ENCODE measurements around the gene SKI.
"Not testable (repeated sequence)": the region's sequence is repeated elsewhere in the genome, so short reads cannot be mapped to it uniquely, and the experiment has no call there.

Gene SKI

DNA sequence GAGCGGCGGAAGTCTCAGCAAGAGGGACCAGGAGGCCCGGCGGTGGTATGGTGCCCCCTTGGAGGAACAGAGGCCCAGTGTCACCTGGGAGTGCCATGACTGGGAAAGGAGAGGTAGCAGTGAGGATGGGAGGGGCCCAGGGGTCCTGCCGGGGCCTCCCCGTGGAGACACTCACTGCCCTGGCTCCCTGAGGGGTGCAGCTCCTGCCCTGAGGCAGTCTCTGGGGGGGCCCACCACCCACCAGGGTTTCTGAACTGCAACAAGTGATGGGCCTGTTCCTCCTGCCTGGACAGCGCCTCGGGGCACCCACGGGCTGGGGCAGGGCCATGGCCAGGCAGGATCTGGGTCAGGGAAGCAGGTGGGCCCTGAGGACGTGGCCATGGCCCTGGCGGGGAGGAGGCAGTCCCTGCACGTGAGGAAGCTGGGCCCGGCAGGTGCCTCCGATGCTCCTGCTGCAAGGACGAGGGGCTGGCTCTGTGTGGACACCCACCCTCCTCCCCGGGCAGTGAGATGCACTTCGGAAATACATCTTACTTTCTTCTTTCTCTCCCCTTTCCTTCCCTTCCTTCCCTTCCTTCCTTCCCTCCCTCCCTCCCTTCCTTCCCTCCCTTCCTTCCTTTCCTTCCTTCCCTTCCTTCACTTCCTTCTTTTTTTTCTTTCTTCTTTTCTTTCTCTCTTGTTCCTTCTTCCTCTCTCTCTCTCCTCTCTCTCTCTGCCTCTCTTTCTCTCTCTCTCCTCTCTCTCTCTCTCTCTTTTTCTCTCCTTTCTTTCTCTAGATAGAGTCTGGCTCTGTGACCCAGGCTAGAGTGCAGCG is 96.6 kb downstream of the SKI start:
- Histone ChIP-seq H3K27ac (ENCODE audit: insufficient read depth in 1 of 2, low read depth in 1 of 2, low read length in 2 of 2, poor library complexity in 1 of 2, severe bottlenecking in 2 of 2) (no peak overlapping the region), H3K9me3 (ENCODE audit: control extremely low read depth in 1 of 5, control insufficient read depth in 4 of 5, insufficient read depth in 2 of 5, low read depth in 1 of 5, low read length in 4 of 5) (peaks cover 0 to 10% (median 0%) of the 10 kb centered on the region in 5 experiments), H3K4me1 (ENCODE audit: control extremely low read depth in 1 of 4, control insufficient read depth in 4 of 4, insufficient read depth in 4 of 4, low read length in 3 of 4) (peaks cover 0 to 18% (median 8%) of the 10 kb centered on the region in 4 experiments), H3K27me3 (replicated peaks in 2 of 5; ENCODE audit: control insufficient read depth in 4 of 5, insufficient read depth in 5 of 5, low read length in 4 of 5) (peaks cover 0 to 6% (median 0%) of the 10 kb centered on the region in 5 experiments), H3K4me3 (ENCODE audit: control insufficient read depth in 1 of 7, extremely low read depth in 1 of 7, insufficient read depth in 4 of 7, low read depth in 2 of 7, low read length in 6 of 7) (no peak overlapping the region), H3K36me3 (ENCODE audit: control insufficient read depth in 4 of 4, insufficient read depth in 4 of 4, low read length in 3 of 4) (no peaks in the 10 kb centered on the region)
- no peak for DNase-seq
- 95% methylated on average over 15 of the region's 18 CpGs for WGBS (ENCODE audit: insufficient coverage)
- CTCF ChIA-PET: no interaction called here
- POLR2A ChIA-PET: interaction anchor here (1.0 kb wide), 1 partner anchor 69 kb away, joined by 3 read pairs; no protein-coding TSS in a partner anchor

DNA sequence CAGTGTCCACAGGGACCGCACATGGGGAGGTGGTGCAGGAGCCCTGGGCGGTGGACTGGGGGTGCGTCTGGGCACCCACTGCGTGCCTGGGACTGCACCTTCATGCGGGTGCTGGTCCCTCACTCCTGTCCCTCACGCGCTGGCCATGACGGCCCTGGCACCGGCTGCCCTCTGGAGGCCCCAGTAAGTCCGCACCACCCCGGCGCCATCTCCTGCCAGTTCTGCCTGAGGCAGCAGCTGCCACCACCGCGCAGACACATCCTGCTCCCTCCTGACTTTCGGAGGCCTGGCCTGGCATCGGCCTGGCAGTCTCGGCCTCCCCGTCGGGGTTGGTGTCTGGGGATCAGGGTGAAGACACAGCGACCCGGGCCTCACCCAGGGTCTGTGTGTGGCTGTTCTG is 98.4 kb downstream of the SKI start:
- 92% methylated on average over 21 of the region's 21 CpGs for WGBS (ENCODE audit: insufficient coverage)
- Histone ChIP-seq H3K27ac (ENCODE audit: insufficient read depth in 1 of 2, low read depth in 1 of 2, low read length in 2 of 2, poor library complexity in 1 of 2, severe bottlenecking in 2 of 2) (no peak overlapping the region), H3K4me1 (ENCODE audit: control extremely low read depth in 1 of 4, control insufficient read depth in 4 of 4, insufficient read depth in 4 of 4, low read length in 3 of 4) (peaks cover 0 to 14% (median 5%) of the 10 kb centered on the region in 4 experiments), H3K4me3 (ENCODE audit: control insufficient read depth in 1 of 7, extremely low read depth in 1 of 7, insufficient read depth in 4 of 7, low read depth in 2 of 7, low read length in 6 of 7) (no peak overlapping the region), H3K27me3 (replicated peaks in 2 of 5; ENCODE audit: control insufficient read depth in 4 of 5, insufficient read depth in 5 of 5, low read length in 4 of 5) (peaks cover 0 to 6% (median 0%) of the 10 kb centered on the region in 5 experiments), H3K9me3 (ENCODE audit: control extremely low read depth in 1 of 5, control insufficient read depth in 4 of 5, insufficient read depth in 2 of 5, low read depth in 1 of 5, low read length in 4 of 5) (peaks cover 0 to 10% (median 0%) of the 10 kb centered on the region in 5 experiments), H3K36me3 (ENCODE audit: control insufficient read depth in 4 of 4, insufficient read depth in 4 of 4, low read length in 3 of 4) (no peaks in the 10 kb centered on the region)
- POLR2A ChIA-PET: no interaction called here
- no peak for DNase-seq
- CTCF ChIA-PET: no interaction called here

DNA sequence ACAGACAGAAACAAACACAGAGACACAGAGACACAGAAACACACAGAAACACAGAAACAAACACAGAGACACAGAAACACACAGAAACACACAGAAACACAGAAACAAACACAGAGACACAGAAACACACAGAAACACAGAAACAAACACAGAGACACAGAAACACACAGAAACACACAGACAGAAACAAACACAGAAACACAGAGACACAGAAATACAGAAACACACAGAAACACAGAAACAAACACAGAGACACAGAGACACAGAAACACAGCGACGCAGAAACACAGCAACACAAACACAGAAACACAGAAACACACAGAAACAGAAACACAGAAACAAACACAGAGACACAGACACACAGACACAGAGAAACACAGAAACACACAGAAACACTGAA is 99.0 kb downstream of the SKI start:
- POLR2A ChIA-PET; H3K27ac ChIP-seq (ENCODE audit: insufficient read depth in 1 of 2, low read depth in 1 of 2, low read length in 2 of 2, poor library complexity in 1 of 2, severe bottlenecking in 2 of 2); H3K4me3 ChIP-seq (ENCODE audit: control insufficient read depth in 1 of 7, extremely low read depth in 1 of 7, insufficient read depth in 4 of 7, low read depth in 2 of 7, low read length in 6 of 7); H3K36me3 ChIP-seq (ENCODE audit: control insufficient read depth in 4 of 4, insufficient read depth in 4 of 4, low read length in 3 of 4); H3K27me3 ChIP-seq (replicated peaks in 2 of 5; ENCODE audit: control insufficient read depth in 4 of 5, insufficient read depth in 5 of 5, low read length in 4 of 5); CTCF ChIA-PET; H3K4me1 ChIP-seq (ENCODE audit: control extremely low read depth in 1 of 4, control insufficient read depth in 4 of 4, insufficient read depth in 4 of 4, low read length in 3 of 4); DNase-seq: not testable (repeated sequence)
- peaks cover 0 to 10% (median 0%) of the 10 kb centered on the region in 5 experiments for H3K9me3 ChIP-seq (ENCODE audit: control extremely low read depth in 1 of 5, control insufficient read depth in 4 of 5, insufficient read depth in 2 of 5, low read depth in 1 of 5, low read length in 4 of 5)
- WGBS (ENCODE audit: insufficient coverage): 88% methylated on average over 2 of the region's 2 CpGs

DNA sequence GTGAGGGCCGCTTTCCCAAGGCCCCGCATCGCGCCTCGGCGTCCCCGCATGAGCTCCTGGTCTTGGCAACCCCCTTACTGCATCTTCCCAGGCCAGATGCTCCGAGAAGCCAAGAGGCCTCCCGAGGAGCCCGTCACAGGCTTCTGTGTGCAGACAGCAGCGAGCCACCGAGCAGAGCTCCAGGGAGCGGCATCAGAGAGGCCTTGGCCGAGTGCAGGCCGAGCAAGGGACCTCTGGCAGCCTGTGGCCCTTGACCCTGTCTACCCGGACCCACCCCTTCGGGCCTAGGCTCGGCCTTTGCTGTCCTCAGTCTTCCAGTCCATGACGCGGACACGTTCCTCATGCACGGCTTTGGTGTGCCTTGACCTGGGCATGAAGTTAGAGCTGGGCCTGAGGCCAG is 99.7 kb downstream of the SKI start:
- Histone ChIP-seq H3K27me3 (replicated peaks in 2 of 5; ENCODE audit: control insufficient read depth in 4 of 5, insufficient read depth in 5 of 5, low read length in 4 of 5) (peaks cover 0 to 2% (median 0%) of the 10 kb centered on the region in 5 experiments), H3K9me3 (ENCODE audit: control extremely low read depth in 1 of 5, control insufficient read depth in 4 of 5, insufficient read depth in 2 of 5, low read depth in 1 of 5, low read length in 4 of 5) (peaks cover 0 to 10% (median 0%) of the 10 kb centered on the region in 5 experiments), H3K27ac (ENCODE audit: insufficient read depth in 1 of 2, low read depth in 1 of 2, low read length in 2 of 2, poor library complexity in 1 of 2, severe bottlenecking in 2 of 2) (no peak overlapping the region), H3K4me1 (ENCODE audit: control extremely low read depth in 1 of 4, control insufficient read depth in 4 of 4, insufficient read depth in 4 of 4, low read length in 3 of 4) (peaks cover 0 to under 1% (median 0%) of the 10 kb centered on the region in 4 experiments), H3K4me3 (ENCODE audit: control insufficient read depth in 1 of 7, extremely low read depth in 1 of 7, insufficient read depth in 4 of 7, low read depth in 2 of 7, low read length in 6 of 7) (no peak overlapping the region), H3K36me3 (ENCODE audit: control insufficient read depth in 4 of 4, insufficient read depth in 4 of 4, low read length in 3 of 4) (no peaks in the 10 kb centered on the region)
- no peak for DNase-seq
- POLR2A ChIA-PET: no interaction called here
- CTCF ChIA-PET: no interaction called here
- 97% methylated on average over 22 of the region's 22 CpGs for WGBS (ENCODE audit: insufficient coverage)

DNA sequence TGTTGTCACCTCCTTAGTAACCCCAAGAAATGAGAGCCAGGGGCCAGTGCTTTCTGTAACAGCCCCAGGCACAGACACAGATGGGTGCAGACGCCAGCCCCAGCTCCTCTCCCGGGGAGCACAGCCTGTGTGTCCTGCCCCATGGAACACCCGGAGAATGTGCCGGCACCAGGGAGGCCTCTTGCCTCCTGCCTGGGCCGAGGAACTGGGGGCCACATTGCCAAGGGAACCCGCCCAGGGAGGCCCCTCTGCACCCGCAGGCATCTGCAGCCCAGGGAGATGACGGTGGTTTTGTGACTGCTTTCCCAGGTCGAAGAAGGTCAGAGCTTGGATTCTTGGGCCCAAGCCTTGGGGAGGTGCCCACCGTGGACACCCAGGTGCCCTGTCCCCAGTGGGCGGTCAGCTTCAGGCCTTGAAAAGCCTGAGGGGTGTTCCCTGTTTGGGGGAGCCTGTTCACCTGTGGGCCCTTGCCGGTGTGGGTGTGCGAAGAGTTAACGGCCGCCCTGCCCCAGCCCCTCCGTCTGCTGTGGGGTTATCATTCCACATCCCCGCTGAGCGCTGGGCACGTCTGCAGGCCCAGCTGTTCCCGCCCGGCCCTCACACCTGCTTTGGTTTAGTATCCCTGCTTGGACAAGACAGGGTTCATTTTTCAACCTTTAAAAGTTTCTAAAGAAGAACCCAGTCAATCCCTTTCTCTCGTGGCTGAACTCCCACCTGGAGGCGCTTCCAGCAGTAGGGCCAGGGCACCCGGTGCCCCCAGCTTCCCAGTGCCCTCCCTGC is 100.7 kb downstream of the SKI start:
- Histone ChIP-seq H3K9me3 (ENCODE audit: control extremely low read depth in 1 of 5, control insufficient read depth in 4 of 5, insufficient read depth in 2 of 5, low read depth in 1 of 5, low read length in 4 of 5) (peaks cover 0 to 10% (median 0%) of the 10 kb centered on the region in 5 experiments), H3K27ac (ENCODE audit: insufficient read depth in 1 of 2, low read depth in 1 of 2, low read length in 2 of 2, poor library complexity in 1 of 2, severe bottlenecking in 2 of 2) (no peak overlapping the region), H3K27me3 (replicated peaks in 2 of 5; ENCODE audit: control insufficient read depth in 4 of 5, insufficient read depth in 5 of 5, low read length in 4 of 5) (no peaks in the 10 kb centered on the region), H3K4me1 (ENCODE audit: control extremely low read depth in 1 of 4, control insufficient read depth in 4 of 4, insufficient read depth in 4 of 4, low read length in 3 of 4) (no peaks in the 10 kb centered on the region), H3K4me3 (ENCODE audit: control insufficient read depth in 1 of 7, extremely low read depth in 1 of 7, insufficient read depth in 4 of 7, low read depth in 2 of 7, low read length in 6 of 7) (no peak overlapping the region), H3K36me3 (ENCODE audit: control insufficient read depth in 4 of 4, insufficient read depth in 4 of 4, low read length in 3 of 4) (no peaks in the 10 kb centered on the region)
- ChIA-PET CTCF (no interaction called here), POLR2A (no interaction called here)
- DNase-seq: no peak
- 97% methylated on average over 23 of the region's 24 CpGs for WGBS (ENCODE audit: insufficient coverage)

DNA sequence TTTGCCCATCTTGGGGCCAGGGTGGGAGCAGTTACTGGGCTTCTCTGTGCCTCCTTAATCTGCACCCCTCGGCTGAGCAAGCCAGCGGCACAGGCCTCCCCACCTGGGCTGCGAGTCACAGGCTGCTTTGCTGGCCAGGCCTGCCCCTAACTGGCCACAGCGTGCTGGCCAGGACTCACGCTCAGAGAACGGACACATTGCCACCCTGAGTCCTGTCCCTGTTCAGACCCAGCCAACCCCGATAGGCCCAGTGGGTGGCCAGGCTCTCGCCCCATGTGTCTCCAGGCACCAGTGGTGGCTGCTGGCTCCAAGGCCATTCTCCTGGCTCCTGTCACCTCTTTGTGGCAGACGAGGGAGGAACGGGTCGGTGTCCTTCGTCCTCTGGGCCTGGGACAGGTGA is 101.9 kb downstream of the SKI start:
- H3K27ac ChIP-seq (ENCODE audit: insufficient read depth in 1 of 2, low read depth in 1 of 2, low read length in 2 of 2, poor library complexity in 1 of 2, severe bottlenecking in 2 of 2): no peak overlapping the region
- CTCF ChIA-PET: no interaction called here
- no peaks in the 10 kb centered on the region for H3K36me3 ChIP-seq (ENCODE audit: control insufficient read depth in 4 of 4, insufficient read depth in 4 of 4, low read length in 3 of 4)
- no peaks in the 10 kb centered on the region for H3K4me1 ChIP-seq (ENCODE audit: control extremely low read depth in 1 of 4, control insufficient read depth in 4 of 4, insufficient read depth in 4 of 4, low read length in 3 of 4)
- DNase-seq: no peak
- WGBS (ENCODE audit: insufficient coverage): 97% methylated on average over 9 of the region's 12 CpGs
- no peaks in the 10 kb centered on the region for H3K27me3 ChIP-seq (replicated peaks in 2 of 5; ENCODE audit: control insufficient read depth in 4 of 5, insufficient read depth in 5 of 5, low read length in 4 of 5)
- POLR2A ChIA-PET: no interaction called here
- no peak overlapping the region for H3K4me3 ChIP-seq (ENCODE audit: control insufficient read depth in 1 of 7, extremely low read depth in 1 of 7, insufficient read depth in 4 of 7, low read depth in 2 of 7, low read length in 6 of 7)
- H3K9me3 ChIP-seq (ENCODE audit: control extremely low read depth in 1 of 5, control insufficient read depth in 4 of 5, insufficient read depth in 2 of 5, low read depth in 1 of 5, low read length in 4 of 5): peaks cover 0 to 2% (median 0%) of the 10 kb centered on the region in 5 experiments
